GM04504 (cell line): ENCODE results near the gene CHCHD4.

Experiments
- DNase-seq: peaks from one replicate; pipeline ENCODE4 v3.0.0-alpha.2; 2012; ENCODE audit warnings: low read depth

The CHCHD4 gene

DNA sequence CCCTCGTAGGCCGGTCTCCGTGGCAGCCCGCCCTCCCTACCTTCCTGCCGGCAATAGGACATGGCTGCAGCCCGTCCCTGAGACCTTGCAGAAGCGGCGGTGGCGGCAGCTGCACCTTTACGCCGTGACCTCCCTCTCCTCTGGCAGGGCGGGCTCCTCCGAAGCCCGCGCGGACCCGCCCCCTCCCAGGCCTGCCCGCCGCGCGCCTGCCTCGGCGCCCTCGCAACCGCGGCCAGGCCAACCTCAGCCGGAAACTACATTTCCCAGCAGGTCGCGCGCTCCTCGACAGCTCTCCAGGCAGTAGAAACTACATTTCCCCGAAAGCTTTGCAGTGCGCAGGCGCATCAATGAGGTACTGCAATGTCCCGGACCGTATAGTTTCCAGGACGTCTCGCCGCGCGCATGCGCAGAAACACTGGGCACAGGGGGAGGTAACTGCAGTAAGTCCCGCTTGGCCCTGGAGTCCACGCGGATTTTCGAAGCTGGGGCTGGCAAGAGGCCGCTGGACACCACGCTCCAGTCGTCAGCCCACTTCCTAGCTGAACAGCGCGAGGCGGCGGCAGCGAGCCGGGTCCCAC is at the start of gene CHCHD4, which contains the start of gene TMEM43:
TSS of gene CHCHD4 (minus strand) at position 256 of the 578 bp plus-strand sequence. CDS start at position 62, 194 bp downstream.
TSS of gene TMEM43 (plus strand) at position 438 of the 578 bp plus-strand sequence. CDS start 142 bp downstream, outside the sequence.
- peak; percentile 99 for DNase-seq

DNA sequence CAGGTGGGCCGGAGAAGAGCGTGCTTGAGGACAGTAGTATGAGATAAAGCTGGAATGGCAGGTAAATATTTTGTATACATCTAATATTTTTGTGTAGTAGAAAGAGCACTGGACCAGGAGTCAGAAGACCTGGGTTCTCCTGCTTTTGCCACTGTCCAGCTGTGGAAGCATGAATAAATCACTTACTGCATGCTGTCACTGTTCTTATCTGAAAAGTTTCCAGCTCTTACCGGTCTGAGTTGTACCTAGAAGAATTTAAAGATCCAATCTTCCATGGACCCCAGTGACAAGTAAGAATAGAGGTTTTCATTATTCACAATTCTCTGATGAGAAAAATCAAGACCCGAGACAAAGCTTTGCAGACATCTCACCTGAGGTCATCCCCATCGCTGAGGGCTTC is 47.8 kb upstream of the CHCHD4 start:
- no peak for DNase-seq

DNA sequence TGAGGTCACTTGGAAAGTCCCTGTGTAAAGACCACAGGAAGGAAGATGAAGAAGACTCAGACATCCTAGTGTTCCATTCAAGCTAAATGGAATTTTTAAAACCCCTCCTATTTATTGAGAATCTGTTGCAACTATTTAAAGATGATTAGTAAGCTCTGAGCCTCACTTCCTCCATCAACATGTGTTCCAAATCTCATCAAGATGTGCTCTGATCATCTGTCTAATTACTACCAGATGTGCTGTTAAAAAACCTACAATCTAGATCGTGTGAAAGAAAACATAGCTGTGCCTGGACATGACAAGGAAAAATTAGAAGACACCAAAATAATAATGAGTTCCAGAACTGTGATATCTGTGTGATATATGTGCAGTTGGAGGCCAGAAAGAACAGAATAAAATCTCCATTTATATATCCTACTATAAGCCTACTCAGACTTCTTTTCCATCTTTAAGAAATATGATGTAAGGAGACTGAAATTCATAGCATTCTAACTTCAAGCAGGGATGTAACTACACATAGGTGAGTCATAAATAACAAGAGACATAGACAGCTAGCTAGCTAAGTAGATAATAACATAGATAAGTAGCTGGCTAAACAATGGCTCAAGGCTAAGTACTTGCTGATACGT is 46.0 kb upstream of the CHCHD4 start:
- peak; percentile 62 for DNase-seq

- no peak for DNase-seq
Observed at GRCh38 chr3:14169871-14170270, 45.2 kb upstream of the CHCHD4 start.

DNA sequence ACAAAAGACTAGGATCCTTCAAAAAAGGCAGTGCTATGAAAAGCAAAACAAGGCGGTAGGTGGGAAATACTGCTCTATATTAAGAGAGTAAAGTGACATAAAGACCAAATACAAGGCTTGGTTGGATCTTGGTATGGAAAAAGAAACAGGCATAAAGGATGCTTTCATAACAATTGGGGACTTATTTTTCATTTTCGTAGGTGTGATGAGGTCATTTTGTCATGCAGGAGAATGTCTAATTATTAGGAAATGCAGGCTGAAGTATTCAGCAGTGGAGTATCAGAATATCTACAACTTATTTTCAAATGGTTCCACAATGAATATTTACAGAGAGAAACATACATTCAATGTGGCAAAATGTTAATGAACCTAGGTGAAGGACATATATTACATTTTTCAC is 44.8 kb upstream of the CHCHD4 start:
- no peak for DNase-seq

DNA sequence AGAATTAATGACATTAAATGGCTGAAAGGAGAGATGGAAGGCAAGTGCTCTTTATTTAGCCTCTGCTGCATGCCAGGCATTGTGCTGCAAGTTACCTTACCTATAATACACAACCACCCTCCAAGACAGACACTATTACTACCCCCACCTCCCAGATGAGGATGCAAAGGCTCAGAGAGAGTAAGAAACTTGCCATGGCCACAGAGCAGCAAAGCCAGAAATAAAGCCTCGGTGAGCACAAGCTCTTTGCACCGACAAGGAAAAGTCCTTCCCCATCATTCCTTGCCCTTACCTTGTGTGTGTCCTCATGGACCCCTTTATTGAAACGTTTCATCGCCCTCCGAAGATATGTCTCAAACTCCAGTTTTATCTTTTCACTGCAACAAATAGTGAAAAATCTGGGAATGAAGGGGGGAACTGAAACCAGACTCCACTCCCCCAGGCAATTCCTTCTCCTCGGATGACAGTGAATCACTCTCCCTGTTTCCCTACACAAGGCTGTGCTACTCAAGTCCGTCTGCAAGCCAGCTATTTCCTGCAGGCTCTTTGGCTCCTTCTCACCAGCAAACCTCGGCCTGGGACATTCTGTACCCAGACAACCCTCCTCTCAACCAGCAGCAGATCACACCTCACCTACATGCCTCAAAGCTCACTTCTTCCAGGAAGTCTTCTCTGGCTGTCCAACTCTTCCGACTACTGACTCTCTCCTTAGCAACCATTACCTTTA is 42.4 kb upstream of the CHCHD4 start:
- peak; percentile 28 for DNase-seq

DNA sequence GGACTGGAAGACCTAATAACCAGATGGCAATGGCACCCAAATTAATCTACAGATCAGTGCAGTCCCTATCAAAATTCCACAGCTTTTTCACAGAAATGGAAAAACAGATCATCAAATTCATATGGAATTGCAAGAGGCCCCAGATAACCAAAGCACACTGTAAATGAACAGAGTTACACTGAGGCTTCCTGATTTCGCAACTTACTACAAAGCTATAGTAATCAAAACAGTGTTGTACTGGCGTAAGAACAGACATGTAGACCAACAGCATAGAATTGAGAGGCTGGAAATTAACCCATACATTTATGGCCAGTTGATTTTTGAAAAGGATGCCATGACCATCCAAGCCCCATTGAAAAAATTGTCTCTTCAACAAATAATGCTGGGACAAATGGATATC is 37.5 kb upstream of the CHCHD4 start:
- DNase-seq, result no peak

GRCh38 chr3:14161282-14161681 is 36.6 kb upstream of the CHCHD4 start:
- DNase-seq, result no peak

GRCh38 chr3:14159426-14159825 is 34.8 kb upstream of the CHCHD4 start:
- no peak for DNase-seq

DNA sequence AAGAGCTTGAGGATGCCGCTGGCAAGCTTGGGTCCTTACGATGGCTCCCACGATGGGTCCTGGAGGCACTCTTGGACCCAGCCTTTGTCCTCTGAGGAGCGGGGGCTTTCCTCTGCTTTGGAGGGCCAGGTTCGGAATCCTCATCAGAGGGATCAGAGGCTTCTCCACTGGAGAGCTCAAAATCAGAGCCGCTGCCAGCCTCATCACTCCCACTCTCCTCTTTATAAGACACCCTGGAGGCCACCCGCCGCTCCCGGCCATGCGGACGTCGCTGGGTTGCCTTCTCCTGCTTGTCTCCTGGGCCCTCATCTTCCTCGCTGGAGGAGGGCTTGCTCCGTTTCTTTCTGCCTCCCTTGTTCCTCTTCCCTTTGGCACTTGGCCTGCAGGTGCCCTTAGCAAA is 33.7 kb upstream of the CHCHD4 start:
- no peak for DNase-seq

DNA sequence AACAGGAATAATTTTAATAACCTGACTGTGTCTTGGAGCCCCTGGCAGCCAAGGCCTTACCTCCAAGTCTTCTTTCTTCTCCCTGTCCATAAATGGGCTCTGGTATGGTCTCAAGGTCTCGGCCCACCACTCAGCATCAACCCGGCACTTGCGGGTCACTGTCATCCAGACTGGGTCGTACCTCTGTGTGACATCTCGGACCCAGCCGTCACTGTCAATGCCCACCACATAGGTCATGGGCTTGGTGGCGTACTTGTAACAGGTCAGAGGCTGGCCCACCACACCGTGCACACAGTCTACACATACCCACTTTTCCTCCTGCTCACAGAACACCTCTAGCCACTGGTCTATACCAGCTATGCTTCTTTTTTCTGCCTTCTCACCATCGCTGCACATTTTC is 33.3 kb upstream of the CHCHD4 start:
- no peak for DNase-seq

GRCh38 chr3:14156843-14157561 is 32.3 kb upstream of the CHCHD4 start:
- DNase-seq, result no peak

DNA sequence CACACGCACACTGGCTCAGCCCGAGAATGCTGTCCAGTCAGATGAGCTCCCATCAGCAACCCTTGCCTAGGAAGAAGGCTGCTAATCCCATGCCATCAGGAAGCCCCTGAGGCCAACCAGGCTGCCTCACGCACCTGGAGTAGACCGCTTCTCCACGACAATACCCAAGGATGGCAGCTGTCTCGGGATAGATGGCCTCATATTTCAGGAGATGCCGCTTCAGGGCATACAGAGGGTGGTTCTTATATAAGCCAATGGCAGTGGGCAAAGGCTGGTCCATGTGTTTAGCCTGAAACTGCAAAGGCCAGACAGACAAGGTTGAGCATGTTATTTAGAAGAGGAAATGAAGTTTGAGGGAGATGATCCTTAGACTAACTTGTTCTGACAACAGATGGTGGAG is 31.5 kb upstream of the CHCHD4 start:
- DNase-seq, result no peak

- DNase-seq, result no peak
Observed at GRCh38 chr3:14154895-14155440, 30.3 kb upstream of the CHCHD4 start.

DNA sequence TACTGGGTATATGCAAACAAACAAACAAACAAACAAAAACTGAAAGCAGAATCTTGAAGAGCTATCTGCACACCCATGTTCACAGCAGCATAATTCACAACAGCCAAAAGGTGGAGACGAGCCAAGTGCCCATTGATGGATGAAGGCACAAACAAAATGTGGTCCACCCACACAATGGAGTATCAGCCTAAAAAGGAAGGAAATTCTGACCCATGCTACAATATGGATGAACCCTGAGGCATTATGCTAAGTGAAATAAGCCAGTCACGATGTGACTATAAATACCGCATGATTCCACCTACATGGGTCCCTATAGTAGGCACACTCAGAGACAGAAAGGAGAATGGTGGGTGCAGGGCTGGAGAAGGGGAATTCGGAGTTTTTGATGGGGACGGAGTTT is 29.6 kb upstream of the CHCHD4 start:
- DNase-seq, result no peak

DNA sequence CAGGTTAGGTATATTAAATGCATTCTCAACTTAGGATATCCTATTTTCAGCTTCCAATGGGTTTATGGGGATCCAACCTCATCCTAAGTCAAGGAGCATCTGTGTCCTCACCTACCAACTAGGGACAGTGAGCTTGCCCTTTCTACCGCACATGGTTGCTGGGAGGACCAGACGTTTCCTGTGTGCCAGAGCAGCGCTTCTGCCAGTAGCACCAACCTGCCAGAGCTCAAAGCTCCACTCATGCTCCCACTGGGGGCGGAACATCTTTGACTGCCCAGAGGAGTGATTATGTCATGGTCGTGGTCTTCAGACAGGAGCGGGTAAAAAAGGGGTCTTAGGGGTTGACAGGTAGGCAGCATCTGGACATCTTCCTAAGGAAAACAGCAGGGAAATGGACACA is 29.0 kb upstream of the CHCHD4 start:
- DNase-seq, result no peak

- DNase-seq, result no peak
Observed at GRCh38 chr3:14152963-14153355, 28.3 kb upstream of the CHCHD4 start.

GRCh38 chr3:14152233-14152962 is 27.7 kb upstream of the CHCHD4 start:
- DNase-seq, result no peak

GRCh38 chr3:14151471-14152083 is 26.9 kb upstream of the CHCHD4 start:
- no peak for DNase-seq

GRCh38 chr3:14150491-14151230 is 26.0 kb upstream of the CHCHD4 start:
- DNase-seq, result no peak

- no peak for DNase-seq
Observed at GRCh38 chr3:14150078-14150477, 25.4 kb upstream of the CHCHD4 start.
